H1 (cell line): ENCODE data around the gene PHOSPHO2. TPM values are rescaled to one million over a fixed set of nuclear protein-coding genes. Genes with fewer than 3 reads are reported as not detected.
A peak's percentile ranks its signal among the peaks of the same experiment; 100 is the strongest.

Source experiments
- GABPA ChIP-seq: IDR thresholded peaks from 2 replicates; pipeline ENCODE4 v1.6.1; 2011; ENCODE audit warnings: mild to moderate bottlenecking, low read length, moderate library complexity, borderline replicate concordance; ENCODE audit not compliant: insufficient read depth
- JUN ChIP-seq: IDR thresholded peaks from 2 replicates; pipeline ENCODE4 v1.6.1; 2011; ENCODE audit warnings: low read depth, mild to moderate bottlenecking, improper control_type of control experiment, low read length
- KDM5A ChIP-seq: fragments of 200-600 bp; IDR thresholded peaks from 2 replicates; pipeline ENCODE4 v1.7.1; 2012; ENCODE audit warnings: mild to moderate bottlenecking, low read length, inconsistent platforms, mixed read lengths
- RNF2 ChIP-seq: fragments of 200-900, 300-1000 bp; sonication (generic); IDR thresholded peaks from 2 replicates; pipeline ENCODE4 v1.7.1; 2016; ENCODE audit warnings: borderline replicate concordance, low read depth, mild to moderate bottlenecking, antibody characterized with exemption, low read length; ENCODE audit not compliant: poor library complexity, severe bottlenecking; ENCODE audit errors: missing control alignments
- SIN3A ChIP-seq, 2 experiments: IDR thresholded peaks in 1 of 2; conservative IDR thresholded peaks in 1 of 2; 2 replicates each; pipeline ENCODE4 v1.6.1; 2011 to 2012; ENCODE audit warnings: low read length in 2 of 2, improper control_type of control experiment in 1 of 2, low read depth in 1 of 2, mild to moderate bottlenecking in 1 of 2
- SRF ChIP-seq: IDR thresholded peaks from 2 replicates; pipeline ENCODE4 v1.6.1; 2011; ENCODE audit warnings: mild to moderate bottlenecking, low read depth, low read length, moderate library complexity
- TCF12 ChIP-seq: IDR thresholded peaks from 2 replicates; pipeline ENCODE4 v1.6.1; 2011; ENCODE audit warnings: low read depth, mild to moderate bottlenecking, low read length
- ZNF274 ChIP-seq: IDR thresholded peaks from 2 replicates; pipeline ENCODE4 v1.7.0; 2012; ENCODE audit warnings: low read length, borderline replicate concordance; ENCODE audit errors: extremely low read depth
- polyA plus RNA-seq, 7 experiments: library from polyadenylated mRNA; depleted of rRNA in 3 of 7; stranded (reverse) in 5 of 7; unstranded in 2 of 7; fragments of >200 nt in 5 of 7; fragments of 200-250 nt in 2 of 7; gene quantifications; 1 replicate in 5 of 7; 2 replicates in 1 of 7; 4 replicates in 1 of 7; pipeline versions ENCODE4 v1.2.1 to v1.2.3, GENCODE V29; 2011 to 2013; ENCODE audit warnings: missing spikeins in 2 of 7, mixed read lengths in 2 of 7
- total RNA-seq: library from RNA; stranded (reverse); fragmentation: NEBNext Ultra II Directional; extraction: Animal tissue kit (Norgen Biotek cat#: 25700); gene quantifications from 2 replicates; pipeline ENCODE4 v1.2.1, GENCODE V29; 2021
- TF ChIP-seq, protein P1 (sequence below): fragments of 300-600 bp; sonication (generic); IDR thresholded peaks from 2 replicates; pipeline ENCODE4 v1.7.1; 2012; ENCODE audit warnings: low read length, moderate library complexity, mild to moderate bottlenecking, inconsistent platforms; ENCODE audit not compliant: insufficient replicate concordance

Gene PHOSPHO2
- total and polyA plus RNA-seq, 2 of the 8 experiments (the other 6 are each of a cell fraction or from before 2014, with no cell fraction given): 2.4 to 8.5 TPM

DNA sequence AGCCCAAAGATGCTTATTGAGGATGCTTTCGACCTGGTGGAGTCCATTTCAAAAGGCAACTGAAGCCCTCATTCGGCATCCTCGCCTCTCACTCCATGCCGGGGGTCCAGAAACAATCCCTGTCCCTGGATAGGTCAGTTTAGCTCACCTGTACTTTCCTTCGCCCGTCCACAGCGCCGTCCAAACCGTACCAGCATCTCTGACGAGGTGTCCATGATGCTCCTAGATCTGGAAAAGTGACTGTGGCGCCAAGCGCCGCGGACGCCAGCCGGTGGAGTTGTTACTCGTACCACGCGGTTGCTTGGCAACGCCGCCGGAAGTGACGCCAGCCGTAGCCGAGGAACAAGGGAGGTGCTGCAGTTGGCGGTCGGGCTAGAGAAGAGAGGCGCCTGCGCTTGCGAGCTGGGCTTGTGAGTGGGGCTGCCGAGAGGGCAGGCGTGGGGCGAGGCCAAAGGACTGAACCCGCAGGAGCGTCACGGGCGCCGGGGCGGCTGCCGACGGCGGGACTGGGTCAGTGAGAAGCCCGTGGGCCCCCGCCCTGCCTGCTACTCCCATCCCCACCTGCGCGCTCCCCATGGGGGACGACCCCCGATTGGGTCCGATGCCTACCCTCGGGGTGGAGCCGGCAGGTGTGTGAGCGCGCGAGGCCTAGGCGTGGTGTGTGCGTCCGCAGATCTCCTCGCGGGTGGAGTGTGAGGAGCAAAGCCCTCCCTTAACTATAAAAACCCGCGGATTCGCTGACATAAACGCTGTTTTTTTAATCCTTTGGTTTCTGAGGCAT is at the start of gene PHOSPHO2, which contains the start of gene CFAP210 (continued):
- TF ChIP-seq, protein P1, sequence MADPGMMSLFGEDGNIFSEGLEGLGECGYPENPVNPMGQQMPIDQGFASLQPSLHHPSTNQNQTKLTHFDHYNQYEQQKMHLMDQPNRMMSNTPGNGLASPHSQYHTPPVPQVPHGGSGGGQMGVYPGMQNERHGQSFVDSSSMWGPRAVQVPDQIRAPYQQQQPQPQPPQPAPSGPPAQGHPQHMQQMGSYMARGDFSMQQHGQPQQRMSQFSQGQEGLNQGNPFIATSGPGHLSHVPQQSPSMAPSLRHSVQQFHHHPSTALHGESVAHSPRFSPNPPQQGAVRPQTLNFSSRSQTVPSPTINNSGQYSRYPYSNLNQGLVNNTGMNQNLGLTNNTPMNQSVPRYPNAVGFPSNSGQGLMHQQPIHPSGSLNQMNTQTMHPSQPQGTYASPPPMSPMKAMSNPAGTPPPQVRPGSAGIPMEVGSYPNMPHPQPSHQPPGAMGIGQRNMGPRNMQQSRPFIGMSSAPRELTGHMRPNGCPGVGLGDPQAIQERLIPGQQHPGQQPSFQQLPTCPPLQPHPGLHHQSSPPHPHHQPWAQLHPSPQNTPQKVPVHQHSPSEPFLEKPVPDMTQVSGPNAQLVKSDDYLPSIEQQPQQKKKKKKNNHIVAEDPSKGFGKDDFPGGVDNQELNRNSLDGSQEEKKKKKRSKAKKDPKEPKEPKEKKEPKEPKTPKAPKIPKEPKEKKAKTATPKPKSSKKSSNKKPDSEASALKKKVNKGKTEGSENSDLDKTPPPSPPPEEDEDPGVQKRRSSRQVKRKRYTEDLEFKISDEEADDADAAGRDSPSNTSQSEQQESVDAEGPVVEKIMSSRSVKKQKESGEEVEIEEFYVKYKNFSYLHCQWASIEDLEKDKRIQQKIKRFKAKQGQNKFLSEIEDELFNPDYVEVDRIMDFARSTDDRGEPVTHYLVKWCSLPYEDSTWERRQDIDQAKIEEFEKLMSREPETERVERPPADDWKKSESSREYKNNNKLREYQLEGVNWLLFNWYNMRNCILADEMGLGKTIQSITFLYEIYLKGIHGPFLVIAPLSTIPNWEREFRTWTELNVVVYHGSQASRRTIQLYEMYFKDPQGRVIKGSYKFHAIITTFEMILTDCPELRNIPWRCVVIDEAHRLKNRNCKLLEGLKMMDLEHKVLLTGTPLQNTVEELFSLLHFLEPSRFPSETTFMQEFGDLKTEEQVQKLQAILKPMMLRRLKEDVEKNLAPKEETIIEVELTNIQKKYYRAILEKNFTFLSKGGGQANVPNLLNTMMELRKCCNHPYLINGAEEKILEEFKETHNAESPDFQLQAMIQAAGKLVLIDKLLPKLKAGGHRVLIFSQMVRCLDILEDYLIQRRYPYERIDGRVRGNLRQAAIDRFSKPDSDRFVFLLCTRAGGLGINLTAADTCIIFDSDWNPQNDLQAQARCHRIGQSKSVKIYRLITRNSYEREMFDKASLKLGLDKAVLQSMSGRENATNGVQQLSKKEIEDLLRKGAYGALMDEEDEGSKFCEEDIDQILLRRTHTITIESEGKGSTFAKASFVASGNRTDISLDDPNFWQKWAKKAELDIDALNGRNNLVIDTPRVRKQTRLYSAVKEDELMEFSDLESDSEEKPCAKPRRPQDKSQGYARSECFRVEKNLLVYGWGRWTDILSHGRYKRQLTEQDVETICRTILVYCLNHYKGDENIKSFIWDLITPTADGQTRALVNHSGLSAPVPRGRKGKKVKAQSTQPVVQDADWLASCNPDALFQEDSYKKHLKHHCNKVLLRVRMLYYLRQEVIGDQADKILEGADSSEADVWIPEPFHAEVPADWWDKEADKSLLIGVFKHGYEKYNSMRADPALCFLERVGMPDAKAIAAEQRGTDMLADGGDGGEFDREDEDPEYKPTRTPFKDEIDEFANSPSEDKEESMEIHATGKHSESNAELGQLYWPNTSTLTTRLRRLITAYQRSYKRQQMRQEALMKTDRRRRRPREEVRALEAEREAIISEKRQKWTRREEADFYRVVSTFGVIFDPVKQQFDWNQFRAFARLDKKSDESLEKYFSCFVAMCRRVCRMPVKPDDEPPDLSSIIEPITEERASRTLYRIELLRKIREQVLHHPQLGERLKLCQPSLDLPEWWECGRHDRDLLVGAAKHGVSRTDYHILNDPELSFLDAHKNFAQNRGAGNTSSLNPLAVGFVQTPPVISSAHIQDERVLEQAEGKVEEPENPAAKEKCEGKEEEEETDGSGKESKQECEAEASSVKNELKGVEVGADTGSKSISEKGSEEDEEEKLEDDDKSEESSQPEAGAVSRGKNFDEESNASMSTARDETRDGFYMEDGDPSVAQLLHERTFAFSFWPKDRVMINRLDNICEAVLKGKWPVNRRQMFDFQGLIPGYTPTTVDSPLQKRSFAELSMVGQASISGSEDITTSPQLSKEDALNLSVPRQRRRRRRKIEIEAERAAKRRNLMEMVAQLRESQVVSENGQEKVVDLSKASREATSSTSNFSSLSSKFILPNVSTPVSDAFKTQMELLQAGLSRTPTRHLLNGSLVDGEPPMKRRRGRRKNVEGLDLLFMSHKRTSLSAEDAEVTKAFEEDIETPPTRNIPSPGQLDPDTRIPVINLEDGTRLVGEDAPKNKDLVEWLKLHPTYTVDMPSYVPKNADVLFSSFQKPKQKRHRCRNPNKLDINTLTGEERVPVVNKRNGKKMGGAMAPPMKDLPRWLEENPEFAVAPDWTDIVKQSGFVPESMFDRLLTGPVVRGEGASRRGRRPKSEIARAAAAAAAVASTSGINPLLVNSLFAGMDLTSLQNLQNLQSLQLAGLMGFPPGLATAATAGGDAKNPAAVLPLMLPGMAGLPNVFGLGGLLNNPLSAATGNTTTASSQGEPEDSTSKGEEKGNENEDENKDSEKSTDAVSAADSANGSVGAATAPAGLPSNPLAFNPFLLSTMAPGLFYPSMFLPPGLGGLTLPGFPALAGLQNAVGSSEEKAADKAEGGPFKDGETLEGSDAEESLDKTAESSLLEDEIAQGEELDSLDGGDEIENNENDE: no peak
- TF ChIP-seq SRF (no peak), JUN (no peak; the same call in 1 of the 2 replicates), RNF2 (no peak), GABPA (peak; percentile 83; the same call in 1 of the 2 replicates), SIN3A (conservative IDR thresholded peaks at IDR 0.05 in 1 of 2, IDR thresholded peaks at IDR 0.05 in 1 of 2; ENCODE audit: low read depth in 1 of 2, low read length in 2 of 2) (peak; percentile 97 to 98), KDM5A (no peak), TCF12 (no peak), ZNF274 (no peak)
